Stimulated activated CD4-positive, alpha-beta T cell treated with anti-CD3 and anti-CD28 coated beads, Interleukin-15, amount 100 ng/mL, for 1 hour (primary cell): Measurements from ENCODE around the gene DNAJB14.

Experiments used
- DNase-seq, 2 donors: peaks; one replicate each; pipeline ENCODE4 v3.0.0-alpha.2; 2020; ENCODE audit warnings: low read depth in 1 of 2, low spot score in 1 of 2

The DNAJB14 gene

DNA sequence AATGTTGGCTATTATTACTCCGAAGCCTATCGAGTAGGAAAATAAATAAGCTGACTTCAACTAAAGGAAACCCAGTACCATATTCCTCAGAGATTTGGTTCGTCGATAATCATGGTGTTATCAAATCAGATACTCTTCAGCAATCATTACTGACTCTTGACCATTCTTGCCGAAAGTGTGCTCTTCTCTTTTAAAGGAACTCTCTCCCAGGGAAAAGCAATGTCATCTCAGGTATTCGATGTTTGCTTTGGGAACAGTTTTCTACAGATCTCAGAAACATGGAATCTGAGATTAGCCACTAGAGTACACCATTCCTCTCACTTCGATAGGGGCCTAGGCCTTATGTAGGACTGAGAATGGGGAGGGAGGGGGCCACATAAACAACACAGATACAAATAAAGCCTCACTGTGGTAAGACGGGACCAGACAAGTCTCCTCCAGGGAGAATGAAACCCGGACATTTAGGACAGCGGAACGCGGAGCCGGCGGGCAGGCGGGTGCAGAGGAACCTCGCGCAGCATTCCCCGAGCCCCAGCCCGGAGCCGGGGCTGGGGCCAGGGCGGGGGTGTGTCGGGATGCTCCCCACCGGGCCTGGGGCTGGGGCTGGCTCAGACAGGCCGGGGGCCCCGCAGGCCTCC is 581 bp downstream of the DNAJB14 start:
- DNase-seq: peak in 1 of 2 donors; percentile 22

DNA sequence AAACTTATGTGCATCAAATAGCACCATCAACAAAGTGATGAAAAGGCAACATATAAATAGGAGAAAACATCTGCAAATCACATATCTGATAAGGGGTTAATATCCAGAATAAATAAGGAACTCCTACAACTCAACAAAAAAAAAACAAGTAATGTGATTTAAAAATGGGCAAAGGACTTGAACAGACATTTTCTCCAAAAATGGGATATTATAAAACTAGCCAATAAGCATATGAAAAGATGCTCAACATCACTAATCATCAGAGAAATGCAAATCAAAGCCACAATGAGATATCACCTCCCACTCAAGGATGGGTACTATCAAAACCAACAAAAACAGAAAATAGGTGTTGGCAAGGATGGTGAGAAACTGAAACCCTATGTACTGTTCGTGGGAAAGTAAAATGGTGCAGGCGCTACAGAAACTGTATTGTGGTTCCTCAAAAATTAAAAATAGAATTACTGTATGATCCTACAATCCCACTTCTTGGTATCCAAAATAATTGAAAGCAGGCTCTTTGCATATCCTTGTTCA is 2.4 kb downstream of the DNAJB14 start:
- DNase-seq: no peak

GRCh38 chr4:99938243-99938753 is 8.1 kb downstream of the DNAJB14 start:
- DNase-seq: no peak

DNA sequence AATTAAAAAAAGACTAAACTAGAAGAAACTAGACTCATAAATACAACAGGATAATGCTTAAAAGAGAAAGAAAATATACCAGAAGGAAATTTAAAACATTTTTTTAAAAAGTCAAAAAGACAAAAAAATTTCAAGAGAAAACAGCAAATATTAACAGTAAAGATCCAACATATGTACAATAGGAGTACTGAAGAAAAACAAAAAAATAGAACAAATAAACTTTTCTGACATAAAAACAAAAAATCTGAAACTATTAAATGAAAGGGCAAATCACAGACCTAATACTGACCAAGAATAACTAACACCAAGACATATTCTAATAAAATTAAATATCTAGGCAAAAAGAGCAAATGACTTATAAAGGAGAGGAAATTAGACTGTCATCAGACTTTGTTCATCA is 11.5 kb downstream of the DNAJB14 start:
- DNase-seq: no peak

GRCh38 chr4:99927566-99927965 is 18.9 kb downstream of the DNAJB14 start:
- no peak for DNase-seq

GRCh38 chr4:99921174-99921573 is 25.2 kb downstream of the DNAJB14 start:
- DNase-seq: no peak

DNA sequence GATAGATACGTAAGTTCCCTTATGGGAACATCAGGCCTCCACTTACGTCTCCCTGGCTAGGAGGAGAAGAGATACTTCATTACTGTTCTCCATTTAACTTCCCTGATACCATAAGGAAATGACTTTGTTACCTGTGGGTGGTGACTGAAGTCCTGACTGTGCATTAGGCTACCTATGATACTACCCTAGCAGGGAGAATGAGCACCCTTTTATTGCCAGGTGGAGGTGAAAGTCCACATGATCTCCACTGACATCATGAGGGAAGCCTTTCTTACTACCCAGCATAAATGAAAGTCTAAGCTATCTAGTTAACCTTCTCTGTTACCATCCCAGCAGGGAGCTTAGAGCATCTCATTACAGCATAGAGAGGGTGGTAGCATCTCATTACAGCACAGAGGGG is 27.8 kb downstream of the DNAJB14 start:
- no peak for DNase-seq

DNA sequence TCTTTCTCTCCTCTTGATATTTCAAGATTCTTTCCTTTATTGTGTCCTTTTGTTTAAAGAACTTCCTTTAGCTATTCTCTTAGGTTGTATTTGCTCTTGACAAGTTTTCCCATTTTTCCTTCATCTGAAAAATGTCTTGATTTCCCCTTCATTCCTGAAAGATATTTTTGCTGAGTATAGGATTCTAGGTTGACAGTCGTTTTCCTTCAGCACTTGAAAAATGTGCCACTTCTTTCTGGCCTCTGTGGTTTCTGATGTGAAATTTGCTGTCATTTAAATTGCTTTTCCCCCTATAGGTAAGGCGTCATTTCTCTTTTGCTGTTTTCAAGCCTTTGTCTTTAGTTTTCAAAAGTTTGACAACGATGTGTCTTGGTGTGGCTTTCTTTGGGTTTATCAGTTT is 28.8 kb downstream of the DNAJB14 start:
- DNase-seq: no peak

DNA sequence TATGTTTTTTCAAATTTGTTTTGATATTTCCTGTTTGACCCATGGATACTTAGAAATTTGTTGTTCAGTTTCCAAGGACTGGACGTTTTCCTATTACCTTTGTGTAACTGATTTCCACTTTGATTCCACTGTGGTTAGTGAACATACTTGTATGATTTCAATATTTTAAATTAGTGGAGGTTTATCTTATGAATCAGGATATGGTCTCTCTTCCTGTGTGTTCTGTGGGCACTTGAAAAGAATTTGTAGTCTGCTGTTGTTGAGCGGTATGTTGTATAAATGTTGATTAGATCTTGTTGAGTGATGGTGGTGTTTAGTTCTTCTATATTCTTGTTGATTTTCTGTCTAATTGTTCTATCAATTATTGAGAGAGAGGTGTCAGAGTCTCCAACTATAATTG is 31.0 kb downstream of the DNAJB14 start:
- no peak for DNase-seq

DNA sequence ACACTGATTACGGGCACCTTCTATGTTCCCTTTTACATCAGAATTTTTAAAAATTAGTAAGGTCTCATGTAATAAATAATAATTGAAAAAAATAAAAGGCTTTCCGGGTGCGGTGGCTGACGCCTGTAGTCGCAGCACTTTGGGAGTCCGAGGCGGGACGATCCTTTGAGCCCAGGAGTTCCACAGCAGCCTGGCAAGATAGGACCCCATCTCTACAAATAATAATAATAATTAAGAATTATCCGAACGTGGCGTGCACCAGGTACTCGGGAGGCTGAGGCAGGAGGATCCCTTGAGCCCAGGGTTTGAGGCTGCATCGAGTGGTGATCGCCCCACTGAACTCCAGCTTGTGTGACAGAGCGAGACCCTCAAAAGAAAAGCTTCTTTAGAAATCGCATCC is 51.4 kb downstream of the DNAJB14 start:
- DNase-seq: no peak

GRCh38 chr4:99894161-99894997 is 52.0 kb downstream of the DNAJB14 start, which contains the start of gene LAMTOR3:
LAMTOR3 (minus strand) TSS chr4:99894427; CDS start chr4:99893963, 464 bp downstream.
- DNase-seq: peak; percentile 79 to 84

DNA sequence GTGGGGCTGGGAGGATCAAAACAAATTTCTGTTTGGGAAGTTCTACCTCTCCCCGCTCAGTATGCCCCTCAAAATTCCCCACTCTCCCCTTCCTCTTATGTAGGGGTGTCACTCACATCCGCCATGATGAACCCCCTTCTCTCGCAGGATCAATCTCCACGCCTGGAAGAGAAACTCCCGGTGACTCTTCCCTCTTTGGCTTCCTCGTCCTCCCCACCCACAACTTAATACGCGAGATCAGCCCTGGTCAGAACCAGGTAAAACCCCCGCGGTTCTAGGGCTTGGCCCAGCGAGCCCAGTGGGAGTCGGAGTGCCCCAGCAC is 52.6 kb downstream of the DNAJB14 start:
- DNase-seq: no peak

DNA sequence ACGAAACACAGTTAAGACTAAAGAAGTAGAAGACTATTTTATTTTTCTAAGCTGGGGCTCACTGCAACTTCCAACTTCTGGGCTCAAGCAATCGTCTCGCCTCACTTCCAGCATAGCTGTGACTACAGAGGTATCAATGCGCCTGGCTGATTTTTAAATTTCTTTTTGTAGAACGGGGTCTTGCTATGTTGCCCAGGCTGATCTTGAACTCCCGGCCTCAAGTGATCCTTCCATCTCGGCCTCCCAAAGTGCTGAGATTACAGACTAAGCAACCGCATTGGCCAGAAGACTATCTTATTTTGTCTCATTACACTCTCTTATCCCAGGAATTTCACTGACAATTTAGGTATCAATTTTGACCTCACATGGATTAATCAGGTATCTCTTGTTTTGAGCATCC is 53.4 kb downstream of the DNAJB14 start:
- DNase-seq: no peak

GRCh38 chr4:99891351-99891750 is 55.1 kb downstream of the DNAJB14 start:
- DNase-seq: no peak

DNA sequence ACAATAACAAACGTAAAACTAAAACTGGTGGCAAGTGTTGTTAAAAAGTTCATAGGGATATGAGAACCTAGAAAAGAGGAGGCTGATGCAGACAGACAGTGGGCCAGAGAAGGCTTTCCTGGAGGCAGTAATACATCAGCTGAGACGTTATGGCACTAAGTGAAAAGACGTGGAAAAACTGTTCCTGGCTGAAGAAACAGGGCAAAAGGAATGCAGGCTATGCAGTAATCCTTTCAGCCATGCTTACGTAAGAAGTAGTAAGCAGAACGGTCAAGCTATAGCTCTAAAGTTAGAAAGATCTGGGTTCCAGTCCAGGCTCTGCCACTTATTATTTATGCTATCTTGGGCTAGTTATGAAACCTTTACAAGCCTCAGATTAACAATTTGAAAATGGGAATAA is 58.6 kb downstream of the DNAJB14 start:
- no peak for DNase-seq

DNA sequence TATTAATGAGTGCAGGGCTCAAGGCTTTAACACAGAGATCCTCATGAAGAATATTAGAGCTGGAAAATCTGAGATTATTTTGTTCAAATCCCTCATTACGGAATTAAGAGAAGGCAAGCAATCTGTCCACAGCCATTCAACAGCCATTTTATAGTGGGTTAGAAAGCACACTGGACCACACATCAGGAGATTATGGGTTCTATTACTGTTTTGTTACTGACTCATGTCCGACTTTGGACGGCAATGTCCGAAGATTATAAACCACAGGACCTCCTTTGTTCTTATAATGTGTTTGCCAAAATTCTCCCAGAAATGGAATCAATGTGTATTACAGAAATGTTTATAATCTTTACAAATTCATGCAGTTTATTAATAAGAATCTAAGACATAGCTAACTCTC is 60.3 kb downstream of the DNAJB14 start:
- no peak for DNase-seq

DNA sequence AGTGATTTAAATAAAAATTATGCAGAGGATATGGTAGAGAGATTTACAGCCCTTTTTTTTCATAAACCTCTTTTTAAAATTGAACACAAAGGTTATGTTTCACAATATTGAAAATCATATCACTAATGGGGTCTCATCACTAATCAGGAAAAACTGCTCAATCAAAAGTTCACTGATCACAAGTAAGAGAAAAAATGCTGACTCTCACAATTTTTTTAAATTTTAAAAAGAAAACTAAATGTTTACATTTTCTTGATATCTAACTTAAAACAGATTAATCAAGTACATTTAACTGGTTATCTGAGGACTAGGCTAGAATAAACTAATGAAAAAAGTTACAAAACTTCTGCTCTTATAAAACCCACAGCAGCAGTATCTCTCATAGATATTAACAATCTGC is 60.7 kb downstream of the DNAJB14 start:
- DNase-seq: no peak

DNA sequence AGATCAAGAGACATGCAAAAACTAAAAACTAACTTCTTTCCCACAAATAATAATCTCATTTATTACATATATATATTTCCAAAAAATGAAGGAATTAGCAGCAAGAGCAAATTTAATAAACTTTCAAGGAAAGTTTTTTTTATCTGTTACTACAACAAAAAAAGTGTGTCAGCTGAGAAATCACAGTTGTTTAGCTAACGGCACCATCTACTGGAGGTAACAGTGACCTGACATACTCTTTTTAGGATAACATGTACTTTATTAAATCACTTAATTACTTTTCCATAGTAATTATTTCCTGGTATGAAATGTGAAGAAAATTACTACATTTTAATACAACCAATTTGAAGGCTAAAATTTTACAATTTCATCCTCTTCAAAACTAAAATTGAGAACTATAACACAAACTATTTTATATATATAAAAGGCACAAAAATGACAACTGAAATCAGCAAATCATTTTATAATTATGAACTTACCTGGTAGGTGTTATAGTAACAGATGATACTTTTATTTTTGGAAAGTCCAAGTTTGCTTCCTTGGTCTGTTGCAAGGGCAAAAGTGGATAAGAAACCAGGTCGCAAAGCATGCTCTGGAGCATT is 61.3 kb downstream of the DNAJB14 start:
- DNase-seq: no peak

DNA sequence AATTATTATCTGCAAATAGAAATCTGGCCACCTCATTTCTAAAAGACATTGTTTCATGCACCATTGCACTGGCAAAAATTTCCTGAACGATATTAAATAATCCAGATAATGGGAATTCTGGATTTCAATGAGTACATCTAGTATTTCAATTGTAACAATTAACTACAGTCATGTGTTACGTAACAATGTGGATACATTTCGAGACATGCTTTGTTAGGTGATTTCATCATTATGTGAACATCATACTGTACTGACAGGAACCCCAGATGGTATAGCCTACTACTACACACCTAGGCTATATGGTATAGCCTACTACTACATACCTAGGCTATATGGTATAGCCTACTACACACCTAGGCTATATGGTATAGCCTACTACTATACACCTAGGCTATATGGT is 67.0 kb downstream of the DNAJB14 start:
- no peak for DNase-seq

DNA sequence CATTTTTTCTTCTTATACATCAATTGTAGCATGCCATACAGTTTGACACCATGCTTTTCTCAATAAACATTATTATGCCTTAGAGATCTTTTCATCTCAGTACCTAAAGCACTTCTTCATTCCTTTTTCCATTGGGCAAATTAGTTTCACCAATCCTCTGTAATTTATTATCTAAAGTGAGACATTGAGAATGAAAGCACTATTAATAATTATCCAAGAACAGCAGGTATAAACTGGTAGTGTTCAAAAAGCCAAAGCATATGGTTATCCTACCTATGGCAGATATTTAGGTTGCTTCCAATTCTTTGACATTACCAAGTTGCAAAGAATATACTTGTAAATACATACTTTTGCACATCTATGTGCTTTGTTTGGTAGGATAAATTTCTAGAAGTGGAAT is 67.8 kb downstream of the DNAJB14 start:
- DNase-seq: no peak

- no peak for DNase-seq
Observed at GRCh38 chr4:99876946-99877345, 69.5 kb downstream of the DNAJB14 start.

DNA sequence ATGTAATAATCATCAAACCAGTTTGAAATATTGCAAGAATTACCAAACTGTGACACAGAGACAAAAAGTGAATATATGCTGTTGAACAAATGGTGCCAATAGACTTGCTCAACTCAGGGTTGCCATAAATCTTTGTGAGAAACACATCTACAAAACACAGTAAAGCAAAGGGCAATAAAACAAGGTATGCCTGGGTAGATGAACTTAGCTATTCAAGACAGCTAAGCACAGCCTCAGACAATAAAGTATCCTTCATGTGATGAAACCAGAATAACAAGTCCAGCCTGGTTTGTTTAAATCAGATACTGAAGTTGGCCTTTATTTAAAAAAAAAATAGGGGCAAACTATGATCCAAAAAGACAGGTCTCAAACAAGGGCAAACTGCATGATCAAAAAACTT is 71.3 kb downstream of the DNAJB14 start:
- DNase-seq: no peak
